GM21360 (cell line): ENCODE measurements around the gene ETS2.

Source experiments
- ATAC-seq: cut with Tn5 transposase; IDR thresholded peaks from one replicate; pipeline ENCODE4 v1.9.1; 2021; ENCODE audit warnings: mild to moderate bottlenecking, moderate library complexity; ENCODE audit not compliant: unreplicated experiment

The ETS2 gene

GRCh38 chr21:38800924-38801744, 4.6 kb upstream of the ETS2 start:
- no peak for ATAC-seq

- ATAC-seq = no peak
These were observed 3.4 kb upstream of the ETS2 start for GRCh38 chr21:38802050-38803026.

GRCh38 chr21:38803075-38803660, 2.6 kb upstream of the ETS2 start:
- ATAC-seq = no peak

- no peak for ATAC-seq
These were observed 1.5 kb upstream of the ETS2 start for GRCh38 chr21:38804030-38804788.

GRCh38 chr21:38804789-38805327, 871 bp upstream of the ETS2 start:
- peak; percentile 26 for ATAC-seq

GRCh38 chr21:38806153-38806941, 618 bp downstream of the ETS2 start:
- ATAC-seq = peak; percentile 21

GRCh38 chr21:38806942-38807284, 1.2 kb downstream of the ETS2 start:
- no peak for ATAC-seq

GRCh38 chr21:38807441-38807871, 1.7 kb downstream of the ETS2 start:
- no peak for ATAC-seq

GRCh38 chr21:38807986-38808385, 2.3 kb downstream of the ETS2 start:
- ATAC-seq = no peak

GRCh38 chr21:38809198-38809878, 3.6 kb downstream of the ETS2 start:
- no peak for ATAC-seq

GRCh38 chr21:38810034-38810825, 4.5 kb downstream of the ETS2 start:
- ATAC-seq = no peak

- ATAC-seq = no peak
These were observed 5.1 kb downstream of the ETS2 start for GRCh38 chr21:38810826-38811164.

- no peak for ATAC-seq
These were observed 5.5 kb downstream of the ETS2 start for GRCh38 chr21:38811257-38811656.

GRCh38 chr21:38813143-38813542, 7.4 kb downstream of the ETS2 start:
- no peak for ATAC-seq

GRCh38 chr21:38813547-38813946, 7.8 kb downstream of the ETS2 start:
- no peak for ATAC-seq

- no peak for ATAC-seq
These were observed 8.7 kb downstream of the ETS2 start for GRCh38 chr21:38814126-38815059.

GRCh38 chr21:38815060-38815405, 9.3 kb downstream of the ETS2 start:
- ATAC-seq = no peak
